HG02759 (cell line): ENCODE results near the gene SHB.
A peak's percentile ranks its signal among the peaks of the same experiment; 100 is the strongest.
"Not testable (repeated sequence)": the region's sequence is repeated elsewhere in the genome, so short reads cannot be mapped to it uniquely, and the experiment has no call there.

Experiments
- ATAC-seq: cut with Tn5 transposase; IDR thresholded peaks from one replicate; pipeline ENCODE4 v1.9.1; 2021; ENCODE audit warnings: mild to moderate bottlenecking, moderate library complexity; ENCODE audit not compliant: unreplicated experiment

The SHB gene

GRCh38 chr9:37909836-37910235 lies 159.2 kb downstream of the SHB start:
- not testable (repeated sequence) for ATAC-seq

GRCh38 chr9:37909326-37909725 lies 159.7 kb downstream of the SHB start:
- ATAC-seq = no peak

- ATAC-seq = no peak
Measured at GRCh38 chr9:37908698-37909186, 160.3 kb downstream of the SHB start.

GRCh38 chr9:37908283-37908682 lies 160.7 kb downstream of the SHB start:
- no peak for ATAC-seq

- no peak for ATAC-seq
Measured at GRCh38 chr9:37906312-37907239, 162.5 kb downstream of the SHB start.

- no peak for ATAC-seq
Measured at GRCh38 chr9:37905776-37906175, 163.3 kb downstream of the SHB start.

- no peak for ATAC-seq
Measured at GRCh38 chr9:37905131-37905505, 163.9 kb downstream of the SHB start.

GRCh38 chr9:37904445-37905130 lies 164.4 kb downstream of the SHB start:
- no peak for ATAC-seq

GRCh38 chr9:37903647-37904444 lies 165.2 kb downstream of the SHB start, which contains the start of gene SLC25A51:
TSS of gene SLC25A51 (minus strand) at chr9:37904127. CDS start at chr9:37888550, 15,577 bp downstream.
- ATAC-seq = peak; percentile 92

- peak; percentile 4 for ATAC-seq
Measured at GRCh38 chr9:37902796-37903646, 166.0 kb downstream of the SHB start.

- ATAC-seq = no peak
Measured at GRCh38 chr9:37902131-37902530, 166.9 kb downstream of the SHB start.

GRCh38 chr9:37899041-37899440 lies 170.0 kb downstream of the SHB start:
- no peak for ATAC-seq

- no peak for ATAC-seq
Measured at GRCh38 chr9:37897665-37898064, 171.4 kb downstream of the SHB start.

GRCh38 chr9:37892063-37892462 lies 177.0 kb downstream of the SHB start:
- ATAC-seq = no peak

GRCh38 chr9:37891042-37891441 lies 178.0 kb downstream of the SHB start:
- not testable (repeated sequence) for ATAC-seq

GRCh38 chr9:37889536-37889935 lies 179.5 kb downstream of the SHB start:
- ATAC-seq = no peak

- not testable (repeated sequence) for ATAC-seq
Measured at GRCh38 chr9:37887977-37888583, 180.9 kb downstream of the SHB start.

GRCh38 chr9:37880916-37881479 lies 188.0 kb downstream of the SHB start:
- no peak for ATAC-seq

GRCh38 chr9:37876376-37876775 lies 192.7 kb downstream of the SHB start:
- no peak for ATAC-seq
